Endodermal cell (in vitro differentiated cells): ENCODE results near the gene BBS9. TPM values are rescaled to one million over a fixed set of nuclear protein-coding genes. Genes with fewer than 3 reads are reported as not detected.

Source experiments
- DNase-seq: peaks from one replicate; pipeline ENCODE4 v3.0.0-alpha.2; 2017
- H3K27ac ChIP-seq: 2 replicates; pipeline ENCODE4 v1.5.1; 2013; ENCODE audit warnings: mild to moderate bottlenecking, low read depth, low read length, moderate library complexity
- H3K27me3 ChIP-seq: 2 replicates; pipeline ENCODE4 v1.6.1; 2013; ENCODE audit warnings: mild to moderate bottlenecking, low read length, moderate library complexity; ENCODE audit not compliant: insufficient read depth, control insufficient read depth, poor library complexity, severe bottlenecking
- H3K36me3 ChIP-seq: 2 replicates; pipeline ENCODE4 v1.7.0; 2013; ENCODE audit warnings: mild to moderate bottlenecking, low read length, moderate library complexity; ENCODE audit not compliant: control insufficient read depth, insufficient read depth
- H3K4me1 ChIP-seq: one replicate; pipeline ENCODE4 v1.7.0; 2013; ENCODE audit warnings: low read length; ENCODE audit not compliant: control insufficient read depth, insufficient read depth
- H3K4me3 ChIP-seq: 2 replicates; pipeline ENCODE4 v1.5.1; 2013; ENCODE audit warnings: mild to moderate bottlenecking, low read length, moderate library complexity
- H3K9ac ChIP-seq: 2 replicates; pipeline ENCODE4 v1.6.1; 2013; ENCODE audit warnings: mild to moderate bottlenecking, low read length, moderate library complexity; ENCODE audit not compliant: poor library complexity, severe bottlenecking; ENCODE audit errors: extremely low read depth
- H3K9me3 ChIP-seq: 2 replicates; pipeline ENCODE4 v1.6.1; 2013; ENCODE audit warnings: mild to moderate bottlenecking, low read length, moderate library complexity; ENCODE audit not compliant: control insufficient read depth
- H3K27ac Mint-ChIP-seq: 2 replicates; pipeline ENCODE4 v1.8.0; 2020; ENCODE audit warnings: mixed read lengths
- H3K27me3 Mint-ChIP-seq: 2 replicates; pipeline ENCODE4 v1.8.0; 2021; ENCODE audit warnings: mild to moderate bottlenecking, mixed read lengths; ENCODE audit not compliant: insufficient read depth
- H3K36me3 Mint-ChIP-seq: 2 replicates; pipeline ENCODE4 v1.8.0; 2020; ENCODE audit warnings: low read depth, mixed read lengths
- H3K4me1 Mint-ChIP-seq: 2 replicates; pipeline ENCODE4 v1.8.0; 2020; ENCODE audit warnings: mixed read lengths
- H3K4me3 Mint-ChIP-seq: 2 replicates; pipeline ENCODE4 v1.8.0; 2020; ENCODE audit warnings: mild to moderate bottlenecking, moderate library complexity, mixed read lengths
- H3K9me3 Mint-ChIP-seq: 2 replicates; pipeline ENCODE4 v1.8.0; 2020; ENCODE audit warnings: mild to moderate bottlenecking, mixed read lengths
- CTCF ChIP-seq: fragments of 200-600 bp; sonication (generic); conservative IDR thresholded peaks from 2 replicates; pipeline ENCODE4 v1.5.0; 2021; ENCODE audit warnings: antibody characterized with exemption, mild to moderate bottlenecking
- WGBS, 2 experiments: methylation state at CpG; one replicate each; pipeline versions ENCODE4 v1.1.5 to v1.1.7; 2013; ENCODE audit warnings: missing lambda C conversion rate in 2 of 2, mixed read lengths in 1 of 2; ENCODE audit not compliant: insufficient coverage in 1 of 2, insufficient read length in 1 of 2; 5-methylcytosine and 5-hydroxymethylcytosine counted together
- total RNA-seq, 2 donors: library from RNA; stranded (reverse); fragmentation: NEBNext Ultra II Directional in 1 of 2; extraction: Animal tissue kit (Norgen Biotek cat#: 25700) in 1 of 2; gene quantifications; 2 replicates in 1 of 2; 3 replicates in 1 of 2; pipeline ENCODE4 v1.2.1, GENCODE V29; 2021

BBS9 gene
- total RNA-seq, 2 donors from 2014 or later, result 20.7 to 21.6 TPM

DNA sequence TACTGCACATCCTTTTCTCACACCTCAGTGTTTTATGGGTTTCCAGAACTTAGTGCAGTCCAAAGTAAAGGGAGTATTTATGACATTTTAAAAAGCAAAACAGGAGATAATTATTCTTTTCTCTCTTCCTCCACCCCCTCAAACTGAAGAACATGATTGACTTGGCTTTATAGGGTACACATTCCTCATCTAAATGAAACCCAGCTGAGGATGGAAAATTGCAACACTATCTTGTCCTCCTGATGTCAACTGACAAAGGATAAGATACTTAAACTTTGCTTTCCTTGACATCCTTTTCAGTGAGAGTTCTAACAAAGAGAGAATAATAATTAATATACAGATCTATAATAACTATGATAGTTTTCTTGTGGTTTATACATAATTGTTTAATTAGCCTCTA is 299.1 kb downstream of the BBS9 start:
- Mint-ChIP-seq H3K4me1 (peaks cover 19% of the 10 kb centered on the region), H3K27me3 (no peaks in the 10 kb centered on the region), H3K4me3 (no peak overlapping the region), H3K9me3 (no peaks in the 10 kb centered on the region), H3K36me3 (no peaks in the 10 kb centered on the region), H3K27ac (no peak overlapping the region)
- Histone ChIP-seq H3K27me3 (no peaks in the 10 kb centered on the region), H3K9ac (no peak overlapping the region), H3K36me3 (no peaks in the 10 kb centered on the region), H3K9me3 (no peaks in the 10 kb centered on the region), H3K4me1 (peaks cover 2% of the 10 kb centered on the region), H3K4me3 (no peak overlapping the region), H3K27ac (no peak overlapping the region)
- no peak for TF ChIP-seq CTCF
- no peak for DNase-seq

DNA sequence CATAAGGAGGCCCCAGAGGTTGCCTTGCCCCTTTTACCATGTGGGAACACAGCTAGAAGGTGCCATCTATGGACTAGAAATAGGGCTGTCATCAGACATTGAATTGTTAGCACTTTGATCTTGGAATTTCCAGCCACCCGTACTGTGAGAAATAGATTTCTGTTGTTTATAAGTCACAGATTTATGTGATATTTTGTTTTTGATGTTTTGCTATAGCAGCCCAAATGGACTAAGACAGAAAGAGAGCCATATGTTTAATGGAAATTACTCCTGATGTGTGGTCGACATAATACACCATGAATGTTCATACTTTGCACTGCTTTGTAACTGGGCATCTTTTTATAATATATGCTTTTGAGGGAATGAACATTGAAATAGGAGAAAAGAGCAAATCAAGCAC is 302.2 kb downstream of the BBS9 start:
- Mint-ChIP-seq H3K4me3 (no peak overlapping the region), H3K36me3 (no peaks in the 10 kb centered on the region), H3K27me3 (no peaks in the 10 kb centered on the region), H3K9me3 (no peaks in the 10 kb centered on the region), H3K27ac (no peak overlapping the region), H3K4me1 (peaks cover 8% of the 10 kb centered on the region)
- no peak overlapping the region for H3K4me3 ChIP-seq
- no peaks in the 10 kb centered on the region for H3K9me3 ChIP-seq
- H3K4me1 ChIP-seq, result no peaks in the 10 kb centered on the region
- H3K36me3 ChIP-seq, result no peaks in the 10 kb centered on the region
- DNase-seq, result no peak
- H3K9ac ChIP-seq, result no peak overlapping the region
- WGBS, 2 experiments, result 67 to 96% methylated on average over 1 to 2 of the region's 2 CpGs
- no peak for TF ChIP-seq CTCF
- no peak overlapping the region for H3K27ac ChIP-seq
- no peaks in the 10 kb centered on the region for H3K27me3 ChIP-seq

- no peaks in the 10 kb centered on the region for H3K36me3 ChIP-seq
- Mint-ChIP-seq H3K4me1 (peaks cover 2% of the 10 kb centered on the region), H3K4me3 (no peak overlapping the region), H3K27ac (no peak overlapping the region), H3K36me3 (no peaks in the 10 kb centered on the region), H3K27me3 (no peaks in the 10 kb centered on the region), H3K9me3 (no peaks in the 10 kb centered on the region)
- 91% methylated on average over 1 of the region's 1 CpG; no CpG with 5 or more reads in 1 of the 2 experiments for WGBS, 2 experiments
- H3K9me3 ChIP-seq, result no peaks in the 10 kb centered on the region
- H3K27me3 ChIP-seq, result no peaks in the 10 kb centered on the region
- DNase-seq, result no peak
- TF ChIP-seq CTCF, result no peak
- H3K9ac ChIP-seq, result no peak overlapping the region
- H3K4me3 ChIP-seq, result no peak overlapping the region
- H3K27ac ChIP-seq, result no peak overlapping the region
- H3K4me1 ChIP-seq, result no peaks in the 10 kb centered on the region
These were observed 303.5 kb downstream of the BBS9 start for GRCh38 chr7:33432821-33433220.
